T-helper 2 cell (primary cell): Measurements from ENCODE around the gene ZSWIM6.
"Not testable (repeated sequence)": the region's sequence is repeated elsewhere in the genome, so short reads cannot be mapped to it uniquely, and the experiment has no call there.

Experiments used
- DNase-seq, 5 experiments: peaks; one replicate each; pipeline versions ENCODE4 v3.0.0 to v3.0.0-alpha.2; 2012 to 2022

ZSWIM6 gene

GRCh38 chr5:61366497-61367240 is 34.6 kb downstream of the ZSWIM6 start:
- no peak for DNase-seq

- DNase-seq: no peak
These were observed 38.4 kb downstream of the ZSWIM6 start for GRCh38 chr5:61370506-61370905.

- no peak for DNase-seq
These were observed 39.4 kb downstream of the ZSWIM6 start for GRCh38 chr5:61371474-61371873.

DNA sequence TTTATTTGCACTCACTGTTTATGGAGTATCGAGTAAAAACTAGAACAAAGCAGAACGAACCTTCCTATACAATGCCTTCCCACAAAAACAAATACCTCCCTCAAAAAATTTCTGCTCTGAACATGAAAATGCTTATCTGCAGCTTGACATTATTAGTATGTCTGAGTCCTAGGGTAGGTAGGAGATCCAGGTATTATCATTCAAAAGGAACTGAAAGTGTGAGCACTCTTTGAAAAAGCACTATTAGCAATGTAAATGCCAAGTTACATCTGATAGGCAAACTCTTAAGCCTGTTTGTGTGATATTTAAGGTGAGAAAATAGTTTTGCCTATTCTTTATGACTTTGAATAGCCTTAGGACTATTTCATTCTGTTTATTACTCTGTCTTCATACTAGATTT is 47.6 kb downstream of the ZSWIM6 start:
- no peak for DNase-seq

DNA sequence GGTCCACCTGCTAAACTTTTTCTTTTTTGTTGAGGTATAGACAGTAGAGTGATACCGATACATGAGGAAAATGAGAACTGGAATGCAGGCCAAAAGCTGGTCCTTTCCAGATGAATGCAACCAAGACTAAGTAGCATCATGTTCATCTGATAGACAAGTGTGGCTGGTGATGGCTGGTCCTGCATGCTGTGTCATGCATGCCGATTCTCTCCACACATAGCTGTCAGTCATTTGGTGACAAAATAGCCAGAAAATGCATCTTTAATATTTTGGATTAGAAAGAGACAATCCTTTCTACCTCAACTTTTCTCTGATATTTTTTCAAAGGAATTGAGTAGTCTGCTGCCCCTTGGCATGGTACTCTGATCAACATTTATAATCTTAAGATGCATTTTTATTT is 49.9 kb downstream of the ZSWIM6 start:
- DNase-seq: no peak

- DNase-seq: no peak
These were observed 53.6 kb downstream of the ZSWIM6 start for GRCh38 chr5:61385627-61386026.

- no peak for DNase-seq
These were observed 54.2 kb downstream of the ZSWIM6 start for GRCh38 chr5:61386045-61386800.

DNA sequence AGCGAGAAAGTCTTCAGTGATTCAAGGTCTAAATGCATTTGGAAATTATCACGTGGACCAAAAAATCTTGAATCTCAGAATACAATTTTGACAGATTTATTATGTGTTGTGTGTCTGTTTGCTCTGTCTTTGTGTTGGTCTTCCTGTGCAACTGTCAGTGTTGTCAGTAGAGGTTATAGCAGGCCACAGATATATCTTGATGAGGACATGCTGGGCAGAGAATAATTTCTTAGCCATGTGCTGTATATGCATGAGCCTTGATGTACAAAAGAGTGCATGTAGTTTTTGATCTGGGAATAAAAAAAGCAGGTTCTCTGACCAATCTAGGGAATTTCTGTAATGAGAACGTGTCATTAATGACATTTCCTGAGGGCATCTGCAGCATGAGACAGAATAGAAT is 57.6 kb downstream of the ZSWIM6 start:
- no peak for DNase-seq

GRCh38 chr5:61394078-61394704 is 62.1 kb downstream of the ZSWIM6 start:
- no peak for DNase-seq

GRCh38 chr5:61394793-61395192 is 62.7 kb downstream of the ZSWIM6 start:
- DNase-seq: no peak

DNA sequence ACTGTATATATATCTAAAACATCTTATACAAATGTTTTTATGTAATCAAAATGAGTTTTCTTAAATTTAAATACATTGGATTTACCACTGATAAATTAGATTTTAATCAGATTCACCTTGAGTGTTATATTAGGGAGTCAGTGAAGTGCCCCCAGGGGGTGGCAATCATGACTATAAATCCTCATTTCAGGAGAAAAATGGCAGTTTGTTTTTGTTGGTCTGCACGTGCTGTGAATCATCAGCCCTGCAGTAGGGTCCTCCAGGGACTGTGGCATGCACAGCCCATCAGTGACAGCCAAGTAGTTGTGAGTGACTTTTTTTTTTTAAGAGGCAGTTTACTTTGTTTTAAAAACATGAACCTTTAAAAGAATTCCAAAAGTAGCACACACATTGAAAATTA is 65.2 kb downstream of the ZSWIM6 start:
- no peak for DNase-seq

DNA sequence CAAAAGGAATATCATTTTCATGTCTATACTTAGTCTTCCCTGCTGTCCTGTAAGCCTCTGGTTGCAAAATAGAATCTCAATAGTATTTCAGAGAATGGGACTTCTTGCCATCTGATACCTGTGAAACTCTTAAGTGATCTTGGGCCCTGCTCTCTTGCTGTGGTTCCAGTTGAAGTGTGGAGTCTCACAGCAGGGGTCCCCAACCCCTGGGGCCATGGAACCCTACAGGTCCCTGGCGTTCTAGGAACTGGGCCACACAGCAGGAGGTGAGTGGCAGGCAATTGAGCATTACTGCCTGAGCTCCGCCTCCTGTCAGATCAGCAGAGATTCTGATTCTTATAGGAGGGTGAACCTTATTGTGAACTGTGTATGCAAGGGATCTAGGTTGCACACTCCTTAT is 65.9 kb downstream of the ZSWIM6 start:
- DNase-seq: no peak

DNA sequence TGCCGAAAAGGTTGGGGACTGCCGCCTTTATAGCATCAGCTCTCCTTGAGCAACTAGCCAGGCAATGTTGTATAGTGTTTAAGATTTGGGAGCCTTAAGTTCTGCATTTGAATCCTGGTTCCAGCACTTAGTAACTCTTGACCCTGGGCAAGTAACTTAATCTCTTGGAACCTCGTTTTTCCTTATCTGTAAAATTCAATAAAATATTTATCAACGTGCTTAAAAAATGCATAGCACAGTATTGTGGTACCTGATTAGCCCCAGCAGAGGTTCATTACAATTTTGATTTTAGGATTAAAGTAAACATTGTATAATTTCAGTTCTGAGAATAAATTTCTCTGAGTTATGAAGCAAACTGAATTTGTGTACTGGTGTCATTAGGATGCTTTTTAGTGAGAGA is 66.4 kb downstream of the ZSWIM6 start:
- DNase-seq: no peak

DNA sequence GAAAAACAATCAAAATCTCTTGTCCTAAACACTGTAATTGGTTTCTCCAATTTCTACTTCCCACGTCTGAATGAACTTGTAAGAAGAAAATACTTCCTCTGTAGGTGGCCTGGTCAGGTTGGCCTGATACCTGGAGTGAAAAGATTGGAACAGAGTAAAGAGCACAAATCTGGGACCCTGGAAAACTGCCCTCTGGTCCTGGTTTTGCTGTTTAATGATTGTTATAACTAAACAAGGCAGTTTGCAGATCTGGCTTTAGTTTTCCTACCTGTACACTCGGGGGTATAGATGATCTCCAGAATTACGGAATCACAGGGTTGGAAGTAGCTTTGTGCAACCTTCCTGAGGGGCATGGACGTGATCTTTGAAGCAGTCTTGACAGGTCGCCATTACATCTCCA is 67.6 kb downstream of the ZSWIM6 start:
- DNase-seq: no peak

GRCh38 chr5:61401726-61402125 is 69.7 kb downstream of the ZSWIM6 start:
- DNase-seq: no peak

- no peak for DNase-seq
These were observed 70.3 kb downstream of the ZSWIM6 start for GRCh38 chr5:61402244-61402823.

- DNase-seq: no peak
These were observed 71.2 kb downstream of the ZSWIM6 start for GRCh38 chr5:61402970-61403900.

DNA sequence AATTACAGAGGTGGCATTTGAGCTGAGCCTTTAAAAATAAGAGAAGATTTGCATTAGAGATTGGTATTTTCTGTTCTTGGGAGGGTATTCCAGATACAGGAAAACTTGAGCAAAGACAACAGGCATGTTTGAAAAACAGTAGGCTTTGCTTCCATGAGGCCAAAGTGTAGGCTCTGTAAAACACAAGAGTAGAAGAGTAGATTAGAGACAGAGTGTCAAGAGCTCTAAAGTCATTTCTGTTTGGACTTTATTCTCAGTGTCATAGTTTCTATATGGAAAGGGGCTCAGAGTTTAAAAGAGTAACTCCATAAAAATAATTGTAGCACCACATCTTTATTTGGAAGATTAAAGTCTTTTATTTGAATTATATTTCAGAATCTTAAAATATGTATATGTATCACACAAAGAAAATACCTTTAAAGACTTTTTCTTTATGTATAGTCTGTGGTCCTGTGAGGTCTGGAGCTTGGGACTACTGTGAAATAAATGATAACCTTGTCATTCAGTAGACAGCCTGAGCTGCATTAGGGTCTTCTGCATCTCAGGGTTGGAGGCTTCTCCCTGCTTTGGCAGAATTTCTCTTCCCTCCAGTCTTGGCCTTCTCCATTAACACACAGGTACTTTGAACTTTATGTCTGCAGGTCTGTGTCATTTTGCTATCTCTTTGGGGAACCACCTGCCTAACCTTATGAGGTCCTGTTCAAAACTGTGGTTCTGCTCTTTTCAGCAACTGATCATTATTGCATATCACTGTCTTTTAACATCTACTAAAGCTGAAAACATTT is 73.6 kb downstream of the ZSWIM6 start:
- no peak for DNase-seq

GRCh38 chr5:61406497-61406896 is 74.4 kb downstream of the ZSWIM6 start:
- not testable (repeated sequence) for DNase-seq

DNA sequence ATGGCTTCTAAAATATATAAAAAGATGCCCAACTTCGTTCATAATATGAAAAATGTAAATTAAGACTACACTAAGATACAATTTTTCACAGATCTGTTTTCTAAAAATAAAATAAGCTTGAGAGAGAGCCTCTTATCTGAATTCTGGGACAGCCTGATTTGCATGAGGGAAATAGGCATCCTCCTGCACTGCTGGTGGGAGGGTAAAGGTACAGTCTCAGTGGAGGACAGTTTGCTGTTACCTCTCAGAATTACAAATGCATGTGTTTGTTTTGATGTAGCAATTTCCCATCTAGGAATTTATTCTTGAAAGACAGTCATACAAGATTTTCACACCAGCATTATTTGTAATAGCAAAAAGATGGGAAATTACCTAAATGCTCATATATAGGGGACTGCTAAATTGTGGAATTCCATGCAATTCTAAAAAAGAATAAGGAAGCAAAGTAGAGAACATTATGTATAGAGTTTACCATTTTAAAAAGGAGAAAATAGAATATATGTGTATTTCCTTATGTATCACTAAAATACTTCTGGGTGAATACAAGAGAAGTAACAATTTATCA is 75.7 kb downstream of the ZSWIM6 start:
- DNase-seq: no peak
